HG02884 (cell line): ENCODE data around the gene AHRR.
"Not testable (repeated sequence)": the region's sequence is repeated elsewhere in the genome, so short reads cannot be mapped to it uniquely, and the experiment has no call there.

ENCODE experiments used
- ATAC-seq: cut with Tn5 transposase; IDR thresholded peaks from one replicate; pipeline ENCODE4 v1.9.1; 2021; ENCODE audit warnings: mild to moderate bottlenecking, moderate library complexity; ENCODE audit not compliant: unreplicated experiment

Gene AHRR

DNA sequence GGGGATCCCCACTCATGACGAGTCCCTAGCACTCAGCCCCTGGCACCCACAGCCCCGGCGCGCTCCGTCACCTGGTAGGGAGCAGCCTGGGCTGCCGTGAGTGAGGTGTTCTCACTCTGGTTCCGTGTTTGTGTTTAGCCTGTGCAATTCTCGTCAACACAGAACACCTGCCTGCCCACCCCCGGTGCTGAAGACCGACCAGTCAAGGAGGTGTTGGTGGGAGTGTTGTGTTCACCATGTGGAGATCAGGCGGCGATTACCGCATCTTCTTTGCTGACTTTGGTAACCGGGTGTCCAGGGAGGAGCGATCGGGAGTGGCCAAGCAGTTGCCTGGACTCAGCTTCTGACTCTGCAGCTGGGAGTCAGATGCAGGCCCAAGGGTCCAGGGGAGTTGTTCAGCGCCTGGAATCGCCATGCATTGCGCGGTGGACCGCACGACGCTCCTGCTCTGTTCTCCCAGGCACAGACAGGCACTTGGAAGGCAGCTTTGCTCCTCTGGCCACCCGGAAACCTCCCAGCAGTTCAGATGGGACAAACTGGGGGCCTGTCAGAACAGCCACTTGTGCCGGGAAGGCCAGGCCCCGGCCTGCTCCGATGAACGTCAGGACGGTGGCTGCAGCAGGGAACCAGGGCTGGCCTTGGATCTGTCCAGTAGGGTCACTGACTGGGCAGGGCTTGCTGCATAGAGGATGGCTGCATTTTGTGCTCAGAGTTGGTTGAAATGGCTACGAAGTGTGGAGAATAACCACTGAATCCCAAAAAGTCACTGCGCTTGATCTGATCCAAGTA is 149.6 kb downstream of the AHRR start:
- no peak for ATAC-seq

GRCh38 chr5:471750-472058 is 150.2 kb downstream of the AHRR start:
- ATAC-seq = no peak

DNA sequence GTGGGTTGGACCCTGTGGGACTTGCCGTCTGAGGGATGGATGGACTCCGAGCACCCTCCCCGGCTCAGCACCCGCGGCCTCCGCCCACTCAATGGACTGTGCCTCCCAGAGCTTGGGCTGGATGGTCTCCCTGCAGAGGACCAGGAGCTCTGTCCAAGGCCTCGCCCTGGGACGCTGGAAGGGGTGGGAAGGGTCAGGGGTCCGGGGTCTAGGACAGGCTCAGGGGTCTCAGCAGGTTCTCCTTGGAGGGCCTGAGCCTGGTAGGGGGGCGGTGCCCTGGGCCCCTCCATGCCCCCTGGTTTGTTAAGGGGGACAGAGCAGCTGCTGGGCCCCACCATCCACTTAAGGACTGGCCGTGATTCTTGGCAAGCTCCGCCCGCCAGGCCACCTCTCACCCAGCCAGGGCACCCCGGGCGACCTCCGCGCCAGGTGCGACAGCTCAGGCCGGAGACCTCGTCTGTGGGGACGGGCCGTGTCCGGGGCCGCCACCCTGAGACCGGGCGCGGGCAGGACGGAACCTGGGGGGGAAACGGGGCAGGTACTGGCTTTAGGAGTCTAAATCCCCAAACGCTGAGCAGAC is 150.7 kb downstream of the AHRR start:
- ATAC-seq = peak; percentile 5

DNA sequence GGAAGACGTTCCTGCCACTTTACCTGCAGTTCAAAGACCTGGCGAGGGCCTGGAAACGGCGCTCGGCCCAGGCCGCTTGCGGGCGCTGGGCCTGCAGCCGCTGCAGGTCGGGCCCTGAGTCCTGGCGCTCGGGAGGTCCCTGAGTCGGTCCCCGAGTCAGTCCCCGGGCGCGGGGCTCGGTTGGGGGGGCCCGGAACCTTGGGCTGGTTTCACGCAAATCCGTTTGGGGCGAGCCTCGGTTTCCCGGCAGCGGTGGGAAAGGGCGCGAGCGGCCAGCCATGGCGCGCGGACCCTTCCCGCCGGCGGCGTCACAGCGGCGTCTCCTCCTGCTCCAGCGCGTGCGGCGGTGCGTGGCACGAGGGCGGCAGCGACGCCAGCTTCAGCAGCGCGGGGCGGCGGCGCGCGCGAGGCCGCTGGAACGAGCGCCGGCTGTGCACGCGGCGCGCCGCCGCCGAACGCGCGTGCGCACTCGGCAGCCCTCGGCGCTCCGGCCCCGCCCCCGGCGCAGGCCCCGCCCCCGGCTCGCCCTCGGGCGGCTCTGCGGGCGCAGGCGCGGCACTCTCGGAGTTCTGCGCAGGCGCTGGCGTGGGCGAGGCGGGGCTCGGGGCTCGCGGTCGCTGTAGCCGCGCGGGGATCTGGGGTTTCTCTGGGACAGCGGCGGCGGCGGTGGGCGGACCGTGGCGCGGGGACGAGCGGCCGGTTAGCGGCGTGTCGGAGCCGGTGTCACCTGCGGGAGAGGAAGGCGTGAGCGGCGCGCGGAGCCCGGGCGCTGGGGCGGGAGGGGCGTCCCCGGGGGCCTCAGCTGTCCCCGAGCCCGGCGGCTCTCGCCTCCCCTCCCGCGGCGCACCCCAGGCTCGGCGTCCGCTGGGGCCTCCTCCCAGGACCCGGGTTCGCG is 151.4 kb downstream of the AHRR start:
- peak; percentile 55 for ATAC-seq

DNA sequence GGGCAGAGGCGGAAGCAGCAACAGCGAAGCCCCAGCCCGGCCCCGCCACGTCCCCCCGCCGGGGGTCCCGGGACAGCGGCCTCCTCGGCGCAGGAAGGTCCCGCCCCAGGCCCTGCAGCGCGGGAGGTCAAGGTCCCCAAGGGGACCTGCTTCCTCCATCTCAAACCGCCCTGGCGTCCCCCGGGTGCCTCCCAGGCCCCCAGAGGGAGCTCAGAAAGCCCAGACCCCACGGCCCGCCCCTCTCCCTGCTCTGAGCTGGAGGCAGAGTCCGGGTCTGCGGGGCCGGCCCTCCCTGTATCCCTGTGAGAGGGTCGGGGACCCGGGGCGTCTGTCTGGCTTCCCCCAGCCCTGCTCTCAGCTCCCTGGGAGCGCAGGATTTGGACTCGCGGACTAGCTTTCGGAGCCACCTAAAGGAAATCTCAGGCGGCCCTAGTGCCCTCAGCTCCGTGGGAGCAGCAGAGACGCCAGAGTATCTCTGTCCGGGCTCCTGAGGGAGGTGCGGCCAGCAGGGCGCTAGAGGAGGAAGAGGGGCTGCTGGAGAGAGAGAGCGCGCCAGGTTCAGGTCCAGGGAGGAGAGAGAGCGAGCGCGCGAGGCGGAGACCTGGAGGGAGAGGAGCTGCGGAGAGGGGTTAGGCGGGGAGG is 152.2 kb downstream of the AHRR start:
- peak; percentile 29 for ATAC-seq

GRCh38 chr5:474232-474839 is 152.8 kb downstream of the AHRR start:
- ATAC-seq = not testable (repeated sequence)

DNA sequence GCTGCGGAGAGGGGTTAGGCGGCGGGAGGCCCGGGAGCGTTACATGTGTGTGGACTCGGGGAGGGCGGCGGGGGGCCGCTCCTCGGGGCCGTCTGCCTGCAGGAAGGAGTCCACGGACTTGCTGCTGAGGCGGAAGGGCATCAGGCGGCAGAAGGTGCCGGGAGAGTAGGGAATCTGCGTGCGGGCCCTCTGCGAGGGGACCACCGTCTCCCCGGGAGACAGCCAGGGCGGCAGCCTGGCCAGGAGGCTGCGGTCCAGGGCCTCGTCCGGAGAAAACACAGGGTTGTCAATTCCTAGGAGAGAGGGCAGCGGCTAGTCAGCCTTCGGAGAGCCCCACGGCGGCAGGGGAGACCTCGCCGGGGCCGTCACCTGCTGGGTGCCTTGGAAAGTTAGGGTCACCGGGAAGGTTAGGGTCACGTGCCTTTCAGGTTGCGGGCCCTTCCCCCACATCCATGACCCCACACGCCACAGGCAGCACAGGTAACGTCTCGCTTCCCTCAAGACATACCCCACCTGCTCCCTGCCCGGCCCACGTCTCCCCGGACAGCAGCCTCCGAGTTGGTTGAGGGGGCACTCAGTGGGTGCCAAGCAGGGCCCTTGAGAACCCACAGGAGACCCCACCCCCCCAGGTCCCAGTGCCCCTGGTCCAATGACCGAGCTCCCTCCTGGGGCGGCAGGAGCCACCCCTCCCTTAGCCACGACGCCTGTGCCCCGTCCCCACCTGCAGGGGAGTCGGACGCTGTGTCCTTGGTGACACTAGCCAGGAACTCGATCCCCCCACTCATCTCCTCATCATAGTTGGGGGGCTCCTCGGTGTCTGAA is 153.5 kb downstream of the AHRR start:
- no peak for ATAC-seq

GRCh38 chr5:475704-476101 is 154.2 kb downstream of the AHRR start:
- ATAC-seq = no peak

- no peak for ATAC-seq
Observed at GRCh38 chr5:476102-476813, 154.7 kb downstream of the AHRR start.

GRCh38 chr5:476814-477175 is 155.3 kb downstream of the AHRR start:
- ATAC-seq = no peak

DNA sequence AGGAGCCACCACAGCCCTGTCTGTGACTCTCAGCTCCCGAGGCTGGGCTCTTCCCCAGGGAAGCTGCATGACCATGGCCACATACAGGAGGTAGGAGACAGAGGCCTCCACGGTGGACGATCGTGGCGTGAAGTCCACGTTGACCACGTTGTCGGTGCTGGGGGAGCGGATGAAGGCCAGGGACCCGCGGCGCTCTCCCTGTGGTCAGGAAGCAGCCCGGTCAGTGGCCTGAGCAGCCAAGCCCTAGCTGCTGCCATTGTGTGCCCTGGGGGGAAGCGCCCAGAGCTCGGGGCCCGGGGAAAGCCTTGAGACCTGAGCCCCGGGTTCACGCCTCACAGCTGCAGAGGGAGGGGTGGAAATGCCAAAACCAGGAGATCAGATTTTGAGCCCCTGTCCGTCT is 155.7 kb downstream of the AHRR start:
- no peak for ATAC-seq

- no peak for ATAC-seq
Observed at GRCh38 chr5:477871-478270, 156.4 kb downstream of the AHRR start.

- ATAC-seq = no peak
Observed at GRCh38 chr5:478369-478981, 157.0 kb downstream of the AHRR start.

DNA sequence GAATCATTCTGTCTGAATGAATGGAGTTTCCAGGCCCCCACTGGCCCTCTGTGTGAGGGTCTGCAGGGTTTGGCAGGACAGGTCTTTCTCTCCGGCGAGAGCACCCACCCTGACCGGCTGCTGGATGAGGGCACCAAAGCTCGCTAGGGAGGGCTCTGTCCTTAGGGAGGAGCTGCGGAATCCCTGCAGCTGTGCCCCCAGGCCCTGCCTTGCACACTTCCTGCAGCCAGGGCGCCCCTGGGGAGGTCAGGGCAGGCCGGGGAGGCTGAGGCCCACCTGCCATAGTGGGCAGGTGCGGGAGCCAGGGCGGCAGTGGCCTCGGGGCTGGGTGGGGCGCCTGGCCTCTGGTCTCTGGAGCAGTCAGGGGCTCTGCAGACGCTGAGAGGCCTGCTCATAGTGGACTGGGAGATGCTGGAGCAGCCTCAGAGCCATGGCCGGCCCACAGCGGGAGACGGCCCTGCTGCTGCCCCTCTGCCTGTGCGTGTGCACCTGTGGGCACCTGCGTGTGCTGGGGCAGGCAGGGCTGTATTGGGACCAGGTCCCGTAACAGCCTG is 157.5 kb downstream of the AHRR start:
- no peak for ATAC-seq

- ATAC-seq = no peak
Observed at GRCh38 chr5:479566-480319, 158.2 kb downstream of the AHRR start.

DNA sequence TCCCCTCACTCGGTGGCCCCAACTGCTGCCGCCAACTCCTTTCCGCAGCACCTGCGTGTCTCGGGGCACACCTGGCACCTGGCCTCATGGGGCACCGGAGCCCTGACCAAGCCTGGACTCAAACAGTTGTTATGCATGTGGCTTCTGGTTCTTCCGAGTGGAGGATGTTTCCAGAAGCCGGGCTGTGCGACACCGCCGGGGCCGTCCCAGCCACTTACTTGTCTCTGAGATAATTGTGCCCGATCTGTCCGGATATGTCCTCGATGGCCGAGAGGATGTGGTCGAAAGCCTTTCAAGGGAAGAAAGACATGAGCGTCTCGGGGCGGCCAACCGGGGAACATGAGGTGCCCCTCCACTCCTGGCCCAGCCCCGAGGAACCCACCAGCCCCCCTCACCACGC is 159.8 kb downstream of the AHRR start:
- no peak for ATAC-seq

DNA sequence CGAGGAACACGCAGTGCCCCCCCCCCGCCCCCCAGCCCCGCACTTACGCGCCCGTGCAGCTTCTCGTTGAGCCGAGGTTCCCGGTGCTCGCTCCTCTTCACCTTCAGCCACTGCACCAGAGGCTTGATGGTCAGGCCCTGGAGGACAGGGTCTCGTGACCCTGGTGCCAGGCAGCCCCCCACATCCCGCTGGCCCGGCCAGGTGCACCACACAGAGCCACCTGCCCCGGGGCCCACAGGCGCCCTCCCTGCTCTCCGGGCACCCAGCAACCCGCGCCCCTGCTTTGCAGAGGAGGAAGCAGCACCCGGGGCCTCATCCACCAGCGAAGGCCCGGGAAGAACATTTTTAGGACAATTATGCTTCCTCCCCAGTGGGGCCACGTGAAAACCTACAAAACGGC is 160.5 kb downstream of the AHRR start:
- no peak for ATAC-seq

- no peak for ATAC-seq
Observed at GRCh38 chr5:482506-482905, 161.0 kb downstream of the AHRR start.
